IPS-NIHi7 (cell line): ENCODE data around the gene RPL28.

ENCODE experiments used
- DNase-seq: peaks from one replicate; pipeline ENCODE4 v3.0.0; 2012; ENCODE audit warnings: mixed read lengths; ENCODE audit errors: extremely low spot score

The RPL28 gene

GRCh38 chr19:55373306-55373992 lies 12.3 kb upstream of the RPL28 start:
- DNase-seq = no peak

GRCh38 chr19:55373993-55374757 lies 11.6 kb upstream of the RPL28 start:
- no peak for DNase-seq

- no peak for DNase-seq
Measured at GRCh38 chr19:55376241-55376933, 9.3 kb upstream of the RPL28 start, which contains the start of gene TMEM190. TMEM190 (plus strand) TSS chr19:55376826; CDS start chr19:55376854, 28 bp downstream.

GRCh38 chr19:55377356-55378131 lies 8.2 kb upstream of the RPL28 start:
- no peak for DNase-seq

GRCh38 chr19:55379174-55379573 lies 6.6 kb upstream of the RPL28 start:
- DNase-seq = no peak

GRCh38 chr19:55382013-55382412 lies 3.7 kb upstream of the RPL28 start:
- DNase-seq = no peak

- DNase-seq = no peak
Measured at GRCh38 chr19:55382522-55383054, 3.1 kb upstream of the RPL28 start.

- peak; percentile 66 for DNase-seq
Measured at GRCh38 chr19:55383279-55384130, 2.2 kb upstream of the RPL28 start.

GRCh38 chr19:55384131-55384919 lies 1.4 kb upstream of the RPL28 start, which contains the start of gene TMEM238:
TMEM238 (minus strand) TSS chr19:55384292; CDS start chr19:55384259, 33 bp downstream.
- DNase-seq = no peak

GRCh38 chr19:55384920-55385723 lies 610 bp upstream of the RPL28 start:
- DNase-seq = peak; percentile 82

- no peak for DNase-seq
Measured at GRCh38 chr19:55386493-55386971, 800 bp downstream of the RPL28 start.

- DNase-seq = no peak
Measured at GRCh38 chr19:55387736-55388497, 2.2 kb downstream of the RPL28 start.

GRCh38 chr19:55389386-55390317 lies 3.9 kb downstream of the RPL28 start:
- DNase-seq = no peak

GRCh38 chr19:55390461-55390880 lies 4.7 kb downstream of the RPL28 start:
- DNase-seq = no peak

GRCh38 chr19:55391191-55391670 lies 5.5 kb downstream of the RPL28 start:
- no peak for DNase-seq
